ELR (cell line): ENCODE data around the gene RCBTB1.
A peak's percentile ranks its signal among the peaks of the same experiment; 100 is the strongest.

ENCODE experiments used
- DNase-seq: peaks from one replicate; pipeline ENCODE4 v3.0.0-alpha.2; 2015; ENCODE audit warnings: low read depth

Gene RCBTB1

GRCh38 chr13:49559006-49559405 lies 26.4 kb downstream of the RCBTB1 start:
- DNase-seq = no peak

- peak; percentile 3 for DNase-seq
Observed at GRCh38 chr13:49554387-49554786, 31.0 kb downstream of the RCBTB1 start.

DNA sequence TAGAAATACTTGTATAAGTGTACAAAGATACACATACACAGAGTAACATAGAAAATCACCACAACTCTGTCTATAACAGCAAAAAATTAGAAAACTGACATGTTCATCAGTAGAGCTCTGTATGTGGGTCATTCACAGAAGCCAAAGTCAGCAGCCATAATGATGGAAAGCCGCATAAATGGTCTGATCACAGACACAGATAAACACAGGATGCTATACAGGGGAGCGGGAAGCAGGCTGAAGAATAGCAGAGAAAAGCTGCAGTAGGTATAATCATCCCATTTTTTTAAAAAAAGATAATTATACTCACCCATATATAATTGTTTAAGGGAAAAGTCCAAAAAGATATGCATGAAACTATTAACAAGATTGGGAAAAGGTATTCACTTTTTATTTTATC lies 31.5 kb downstream of the RCBTB1 start:
- DNase-seq = no peak

GRCh38 chr13:49550942-49551644 lies 34.3 kb downstream of the RCBTB1 start:
- no peak for DNase-seq

DNA sequence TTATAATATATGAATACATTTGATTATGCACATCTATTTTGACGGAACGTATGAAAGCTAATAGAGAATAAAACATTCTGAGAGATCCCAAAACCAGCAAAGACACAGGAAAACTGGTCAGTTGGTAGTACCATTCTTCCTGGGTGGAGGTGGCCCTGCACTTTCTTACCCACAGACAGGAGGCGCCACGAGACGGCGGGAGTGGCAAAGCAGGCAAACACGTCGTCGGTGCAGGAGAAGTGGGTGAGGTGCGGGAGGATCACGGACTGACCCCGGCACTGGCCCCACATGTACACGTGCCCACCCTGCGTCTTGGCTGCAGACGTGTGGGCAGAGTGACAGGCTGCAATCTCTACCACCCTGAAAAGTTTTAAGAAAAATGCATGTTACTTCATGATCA lies 36.1 kb downstream of the RCBTB1 start:
- no peak for DNase-seq

- DNase-seq = no peak
Observed at GRCh38 chr13:49546561-49546960, 38.8 kb downstream of the RCBTB1 start.

DNA sequence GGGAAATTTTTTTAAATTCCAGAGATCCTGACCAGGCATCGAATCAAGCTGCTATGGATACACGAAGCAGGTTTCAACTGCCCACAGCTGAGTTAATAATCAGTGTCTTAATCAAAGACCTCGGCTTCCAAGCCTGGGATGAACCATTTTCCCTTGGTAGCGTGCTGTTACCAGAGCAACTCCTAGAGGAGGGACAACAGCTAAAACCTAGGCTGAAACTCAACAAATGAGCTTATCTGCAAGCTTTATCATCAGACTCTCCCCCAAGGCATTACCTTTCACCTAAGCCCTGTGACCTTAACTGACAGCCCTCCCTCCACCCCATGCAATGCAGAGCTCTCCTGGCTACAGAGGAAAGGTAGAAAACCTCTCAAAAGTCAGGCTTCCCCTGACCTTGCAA lies 39.7 kb downstream of the RCBTB1 start:
- no peak for DNase-seq

DNA sequence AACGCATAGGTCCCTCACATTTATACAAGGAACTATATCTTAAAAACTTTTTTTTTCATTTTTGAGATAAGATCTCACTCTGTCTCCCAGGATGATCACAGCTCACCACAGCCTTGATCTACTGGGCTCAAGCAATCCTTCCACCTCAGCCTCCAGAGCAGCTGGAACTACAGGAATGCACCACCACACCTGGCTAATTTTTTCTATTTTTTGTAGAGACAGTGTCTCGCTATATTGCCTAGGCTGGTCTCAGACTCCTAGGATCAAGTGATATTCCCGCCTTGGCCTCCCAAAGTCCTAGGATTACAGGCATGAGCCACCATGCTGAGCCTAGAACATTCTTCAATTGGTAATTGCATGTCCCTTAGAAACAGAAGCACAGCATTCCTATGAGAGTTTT lies 41.7 kb downstream of the RCBTB1 start:
- DNase-seq = no peak

DNA sequence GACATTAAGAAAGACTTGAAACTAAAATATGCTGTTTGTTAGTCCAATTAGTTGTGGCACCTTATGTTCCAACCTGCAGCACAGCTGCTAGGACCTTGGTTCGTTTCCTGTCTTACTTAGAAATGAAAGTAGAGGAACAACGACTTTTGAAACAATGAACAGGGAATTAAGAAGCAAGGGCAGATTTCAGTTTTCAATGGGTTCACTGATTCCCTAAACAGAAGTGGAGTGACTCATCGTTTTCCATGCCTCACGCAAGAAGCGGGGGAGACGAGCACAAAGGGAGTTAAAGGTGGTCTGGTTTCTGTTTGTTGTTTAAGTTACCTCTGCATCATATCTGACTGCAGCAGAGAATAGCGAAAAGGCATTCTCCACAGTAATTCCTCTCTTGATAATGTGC lies 44.8 kb downstream of the RCBTB1 start:
- peak; percentile 36 for DNase-seq

- no peak for DNase-seq
Observed at GRCh38 chr13:49539746-49540145, 45.6 kb downstream of the RCBTB1 start.

DNA sequence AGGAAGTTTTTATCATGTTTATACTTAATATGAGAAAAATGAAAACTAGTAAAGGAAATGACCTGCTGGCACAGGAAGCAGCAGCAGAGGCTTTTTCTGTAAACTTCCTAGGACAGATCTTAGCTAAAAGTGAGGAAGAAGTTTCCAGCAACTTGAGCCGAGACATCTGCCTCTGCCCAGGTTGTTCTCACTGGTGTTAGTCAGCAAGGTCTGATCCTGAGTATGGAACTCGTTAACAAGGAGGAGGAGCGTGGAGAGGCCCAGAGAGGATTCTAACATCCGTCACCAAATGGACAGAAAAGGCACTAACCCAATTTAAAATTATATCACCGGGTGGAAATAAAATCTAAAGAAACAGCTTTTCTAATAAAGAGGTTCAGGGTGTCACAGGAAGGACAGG lies 46.0 kb downstream of the RCBTB1 start:
- no peak for DNase-seq

DNA sequence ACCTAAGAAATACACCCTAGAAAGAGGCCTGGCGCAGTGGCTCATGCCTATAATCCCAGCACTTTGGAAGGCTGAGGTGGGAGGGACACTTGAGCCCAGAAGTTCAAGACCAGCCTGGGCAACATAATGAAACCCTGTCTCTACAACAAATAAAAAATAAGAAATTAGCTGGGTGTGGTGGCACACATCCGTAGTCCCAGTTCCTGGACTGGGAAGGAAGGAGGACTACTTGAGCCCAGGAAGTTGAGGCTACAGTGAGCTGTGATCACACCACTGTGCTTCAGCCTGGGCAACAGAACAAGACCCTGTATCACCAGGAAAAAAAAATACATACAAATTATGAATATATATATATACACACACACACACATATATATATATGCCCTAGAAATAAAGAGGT lies 47.0 kb downstream of the RCBTB1 start:
- no peak for DNase-seq

DNA sequence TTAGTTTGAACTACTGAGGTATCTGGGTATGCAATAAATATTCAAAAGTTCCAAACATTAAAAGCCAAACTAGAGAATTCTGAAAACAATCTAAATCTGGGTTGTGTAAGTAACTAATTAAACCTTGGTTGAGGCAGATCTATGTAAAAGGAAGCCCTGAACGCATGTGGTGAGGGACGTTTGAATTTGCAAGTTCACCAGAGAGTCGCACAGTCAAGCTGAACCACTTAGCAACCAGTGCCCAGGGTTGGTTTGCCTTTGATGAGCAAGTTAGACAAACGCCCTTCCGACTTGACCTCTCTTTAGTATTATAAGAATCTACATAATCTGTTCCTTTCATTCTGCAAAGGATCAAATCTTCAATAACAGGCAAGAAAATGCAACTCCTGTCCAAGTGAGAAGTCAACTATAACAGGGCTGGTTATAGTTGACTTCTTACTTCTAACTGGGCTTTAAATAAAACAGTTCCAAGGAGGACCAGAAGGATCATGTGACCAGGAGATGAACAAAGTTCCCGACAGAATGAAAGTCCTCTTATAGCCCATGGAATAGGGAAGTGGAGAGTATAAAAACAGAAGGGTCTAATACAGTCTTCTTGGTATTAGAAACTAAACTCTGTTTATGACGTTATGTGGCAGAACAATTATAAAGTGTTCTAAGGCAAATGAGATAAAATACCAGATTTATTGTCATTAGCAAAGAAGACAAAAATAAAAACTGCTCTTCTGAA lies 49.0 kb downstream of the RCBTB1 start:
- DNase-seq = no peak

- DNase-seq = no peak
Observed at GRCh38 chr13:49533591-49534269, 51.6 kb downstream of the RCBTB1 start.

GRCh38 chr13:49533011-49533410 lies 52.3 kb downstream of the RCBTB1 start:
- DNase-seq = no peak

DNA sequence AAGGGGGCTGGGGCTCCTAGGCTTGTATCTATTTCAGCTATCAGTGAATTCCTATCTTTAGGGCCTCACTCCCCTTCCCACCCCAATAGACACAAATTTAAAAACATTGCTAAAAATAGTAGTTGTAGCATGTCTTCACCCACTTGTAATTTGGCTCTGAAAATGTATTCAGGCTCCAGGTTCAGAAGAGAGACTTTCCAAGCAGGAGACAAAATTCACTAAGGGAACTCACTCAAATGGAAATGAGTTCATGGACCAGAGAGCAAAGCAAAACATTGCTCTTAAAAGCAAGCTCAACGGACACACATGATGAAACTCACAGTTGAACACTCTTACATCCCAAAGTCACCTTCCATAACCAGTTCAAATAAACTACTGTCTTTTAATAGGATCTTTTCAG lies 52.8 kb downstream of the RCBTB1 start:
- no peak for DNase-seq

- no peak for DNase-seq
Observed at GRCh38 chr13:49530457-49530856, 54.9 kb downstream of the RCBTB1 start.

DNA sequence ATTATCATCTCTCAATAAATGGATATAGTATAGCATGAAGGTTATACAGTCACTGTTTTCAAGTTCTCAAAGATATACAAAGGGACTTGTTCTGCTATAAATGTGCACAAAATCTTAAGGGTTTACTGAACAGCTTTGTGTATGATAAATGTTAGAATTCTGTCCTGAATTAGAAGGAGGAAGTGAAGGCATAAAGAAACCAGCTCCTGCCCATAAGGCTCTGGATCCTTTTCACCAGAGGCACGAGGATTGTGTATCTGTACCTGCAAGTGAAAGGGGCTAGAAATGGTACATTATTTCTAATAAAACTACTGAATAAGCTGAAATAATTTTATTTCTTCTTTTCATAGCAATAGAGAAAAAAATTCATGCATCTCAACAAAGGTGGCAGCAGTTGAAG lies 57.2 kb downstream of the RCBTB1 start:
- no peak for DNase-seq

DNA sequence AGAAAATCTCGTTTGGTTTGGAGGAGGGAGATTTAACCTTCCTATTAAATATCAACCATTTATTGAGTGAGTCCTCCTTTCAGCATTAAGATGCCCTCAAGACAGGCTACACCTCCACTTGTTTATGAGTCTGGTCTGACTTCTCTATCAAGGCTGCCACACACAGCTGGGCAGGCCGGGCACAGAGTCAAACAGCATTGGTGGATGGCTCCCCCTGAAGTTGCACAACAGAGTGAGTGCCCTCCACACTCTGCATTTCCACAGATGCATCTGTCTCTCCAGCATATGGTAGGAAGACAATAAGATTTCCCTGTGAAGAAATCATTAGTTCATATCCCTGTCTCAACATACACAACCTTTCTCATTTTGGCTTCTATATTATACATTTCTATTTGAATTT lies 58.2 kb downstream of the RCBTB1 start:
- no peak for DNase-seq

DNA sequence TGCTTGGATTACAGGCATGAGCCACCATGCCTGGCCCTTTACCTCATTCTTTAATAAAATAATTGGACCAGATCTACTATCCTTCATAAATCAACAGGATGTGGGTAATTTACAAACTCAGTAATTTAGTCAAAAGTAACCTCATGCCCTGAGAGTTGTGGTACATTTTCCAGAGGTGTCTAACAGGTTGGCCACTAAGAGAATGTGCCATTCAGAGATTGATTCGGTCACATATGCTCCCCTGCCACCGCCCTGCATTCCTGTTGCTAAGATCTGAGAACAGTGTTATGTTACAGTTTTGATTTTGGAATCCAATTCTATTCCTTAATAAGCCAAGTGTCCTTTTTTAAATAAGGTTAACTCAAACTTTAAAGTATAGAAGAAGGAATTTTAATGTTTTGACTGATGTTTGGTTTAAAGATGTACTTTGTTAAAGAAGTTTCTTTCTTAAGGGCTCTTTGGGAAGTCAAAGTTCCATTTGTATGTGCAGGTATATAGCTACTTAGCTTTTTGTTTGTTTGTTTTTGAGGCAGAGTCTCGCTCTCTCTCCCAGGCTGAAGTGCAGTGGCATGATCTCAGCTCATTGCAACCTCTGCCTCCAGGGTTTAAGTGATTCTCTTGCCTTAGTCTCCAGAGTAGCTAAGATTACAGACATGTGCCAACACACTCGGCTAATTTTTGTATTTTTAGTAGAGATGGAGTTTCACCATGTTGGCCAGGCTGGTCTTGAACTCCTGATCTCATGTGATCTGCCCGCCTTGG lies 60.4 kb downstream of the RCBTB1 start:
- DNase-seq = no peak

GRCh38 chr13:49521224-49521623 lies 64.1 kb downstream of the RCBTB1 start:
- no peak for DNase-seq

GRCh38 chr13:49517461-49517860 lies 67.9 kb downstream of the RCBTB1 start:
- DNase-seq = peak; percentile 18

- no peak for DNase-seq
Observed at GRCh38 chr13:49516467-49516866, 68.9 kb downstream of the RCBTB1 start.
